OCI-LY1 (cell line): Measurements from ENCODE around the gene MAGI2.

Experiments used
- CTCF ChIP-seq: fragments of 200-600 bp; sonication (generic), shearing (Covaris generic); IDR thresholded peaks from 2 replicates; pipeline ENCODE4 v1.5.1; 2017; ENCODE audit warnings: mild to moderate bottlenecking, antibody characterized with exemption, low read length, moderate library complexity, mixed read lengths
- EZH2 ChIP-seq: fragments of 200-600 bp; sonication (generic), shearing (Covaris generic); IDR thresholded peaks from 2 replicates; pipeline ENCODE4 v1.8.0; 2017; ENCODE audit warnings: borderline replicate concordance, mixed run types, mild to moderate bottlenecking, antibody characterized with exemption, low read length, moderate library complexity, mixed read lengths

GRCh38 chr7:78134256-78134655 is 1319.2 kb downstream of the MAGI2 start:
- TF ChIP-seq CTCF (peak; percentile 71), EZH2 (no peak)
